HepG2 (cell line): ENCODE data around the gene PPP1R13B. TPM values are rescaled to one million over a fixed set of nuclear protein-coding genes. Genes with fewer than 3 reads are reported as not detected.

Source experiments
- ATAC-seq: fragments of 200-7000 bp; cut with Tn5 transposase; 3 replicates; pipeline ENCODE4 v1.9.1; 2020; ENCODE audit warnings: mild to moderate bottlenecking, moderate library complexity
- BruUV-seq: library from RNA; stranded (reverse); fragments of 400-500 nt; replicated peaks from 2 replicates; lab custom pipeline; 2021; lab: Mats Ljungman, UMichigan
- CTCF ChIA-PET: fragments of 300-600 bp; formaldehyde crosslinking; extraction: SDS; loops from one replicate; lab custom pipeline; 2021; ENCODE audit warnings: low total read pairs, inconsistent platforms, low intra/inter-chr PET ratio; lab: Yijun Ruan, JAX
- POLR2A ChIA-PET: fragments of 350-600 bp; sonication (Branson Sonifier 250); formaldehyde crosslinking; loops from one replicate; lab custom pipeline; 2020; ENCODE audit warnings: antibody characterized with exemption, inconsistent platforms; lab: Yijun Ruan, JAX
- DNase-seq: peaks from one replicate; pipeline ENCODE4 v3.0.0-alpha.2; 2015; ENCODE audit warnings: low spot score
- FAIRE-seq: peaks from 3 replicates; lab custom pipeline; 2011; peaks lifted over from hg19 to GRCh38; lab: Jason Lieb, UNC
- H2AFZ ChIP-seq: one replicate; pipeline ENCODE4 v1.6.1; 2011; ENCODE audit warnings: low read length, inconsistent platforms
- H3K27ac ChIP-seq: fragments of 300-600 bp; 3 replicates; pipeline ENCODE4 v1.8.0; 2011; ENCODE audit warnings: mixed run types, mild to moderate bottlenecking, mixed read lengths, low read length, inconsistent platforms; ENCODE audit not compliant: insufficient read depth; ENCODE audit errors: extremely low read length
- H3K27me3 ChIP-seq, 2 experiments: fragments of 200-600 bp in 1 of 2; 2 replicates in 1 of 2; 3 replicates in 1 of 2; pipeline versions ENCODE4 v1.6.0 to v1.8.0; 2011; ENCODE audit warnings: low read length in 2 of 2, mild to moderate bottlenecking in 2 of 2, moderate library complexity in 2 of 2, inconsistent platforms in 1 of 2; ENCODE audit not compliant: insufficient read depth in 2 of 2, control insufficient read depth in 1 of 2
- H3K36me3 ChIP-seq, 2 experiments: fragments of 200-600 bp in 1 of 2; replicated peaks in 1 of 2; 2 replicates in 1 of 2; 3 replicates in 1 of 2; pipeline versions ENCODE4 v1.5.1 to v1.8.0; 2011; ENCODE audit warnings: low read length in 2 of 2, inconsistent platforms in 1 of 2; ENCODE audit not compliant: insufficient read depth in 2 of 2, control insufficient read depth in 1 of 2
- H3K4me1 ChIP-seq: 2 replicates; pipeline ENCODE4 v1.5.1; 2012; ENCODE audit warnings: low read length, inconsistent platforms; ENCODE audit not compliant: insufficient read depth
- H3K4me2 ChIP-seq: 2 replicates; pipeline ENCODE4 v1.6.0; 2011; ENCODE audit warnings: low read depth, low read length, inconsistent platforms
- H3K4me3 ChIP-seq, 3 experiments: fragments of 200-600 bp in 1 of 3; sonication (generic), shearing (Covaris generic) in 1 of 3; replicated peaks in 1 of 3; 2 replicates each; pipeline ENCODE4 v1.5.1; 2011 to 2016; ENCODE audit warnings: low read length in 3 of 3, inconsistent platforms in 2 of 3, low read depth in 2 of 3, mild to moderate bottlenecking in 2 of 3, control low read depth in 1 of 3, mixed read lengths in 1 of 3; ENCODE audit not compliant: insufficient read depth in 1 of 3
- H3K79me2 ChIP-seq: one replicate; pipeline ENCODE4 v1.6.1; 2011; ENCODE audit warnings: low read length, inconsistent platforms; ENCODE audit not compliant: insufficient read depth
- H3K9ac ChIP-seq: 2 replicates; pipeline ENCODE4 v1.6.0; 2011; ENCODE audit warnings: mild to moderate bottlenecking, low read depth, low read length, inconsistent platforms; ENCODE audit not compliant: insufficient read depth
- H3K9me3 ChIP-seq: 2 replicates; pipeline ENCODE4 v1.5.1; 2012; ENCODE audit warnings: mild to moderate bottlenecking, low read length
- H4K20me1 ChIP-seq: 2 replicates; pipeline ENCODE4 v1.6.0; 2011; ENCODE audit warnings: inconsistent platforms, mild to moderate bottlenecking, low read length, moderate library complexity; ENCODE audit not compliant: insufficient read depth
- AKAP8 ChIP-seq: sonication (generic); formaldehyde crosslinking; IDR thresholded peaks from 2 replicates; pipeline ENCODE4 v1.5.1; 2020; ENCODE audit warnings: mild to moderate bottlenecking, missing genetic modification reagents
- ARNTL ChIP-seq: sonication (generic); formaldehyde crosslinking; IDR thresholded peaks from 2 replicates; pipeline ENCODE4 v1.4.0; 2020; ENCODE audit warnings: mild to moderate bottlenecking, missing genetic modification reagents
- CEBPG ChIP-seq: IDR thresholded peaks from 2 replicates; pipeline ENCODE4 v1.6.1; 2016
- ELF4 ChIP-seq: sonication (generic); formaldehyde crosslinking; IDR thresholded peaks from 2 replicates; pipeline ENCODE4 v1.5.0; 2020; ENCODE audit warnings: missing genetic modification reagents, mild to moderate bottlenecking, moderate library complexity, borderline replicate concordance
- GABPA ChIP-seq, 2 experiments: IDR thresholded peaks; 2 replicates each; pipeline ENCODE4 v1.6.1; 2011 to 2016; ENCODE audit warnings: low read depth in 2 of 2, low read length in 1 of 2, missing biosample characterization in 1 of 2, missing genetic modification characterization in 1 of 2
- HDAC2 ChIP-seq: sonication (generic); formaldehyde crosslinking; IDR thresholded peaks from 2 replicates; pipeline ENCODE4 v1.4.0; 2020; ENCODE audit warnings: missing genetic modification reagents
- NCOA2 ChIP-seq: sonication (generic); formaldehyde crosslinking; IDR thresholded peaks from 2 replicates; pipeline ENCODE4 v1.8.0; 2022; ENCODE audit warnings: inconsistent platforms
- NCOR1 ChIP-seq: fragments of 200-600 bp; sonication (generic); IDR thresholded peaks from 2 replicates; pipeline ENCODE4 v1.7.0; 2017; ENCODE audit warnings: antibody characterized with exemption, low read length, borderline replicate concordance
- PITX1 ChIP-seq: sonication (generic); formaldehyde crosslinking; IDR thresholded peaks from 2 replicates; pipeline ENCODE4 v1.5.1; 2020; ENCODE audit warnings: mild to moderate bottlenecking, missing genetic modification reagents
- PPARG ChIP-seq: conservative IDR thresholded peaks from 2 replicates; pipeline ENCODE4 v1.6.1; 2016; ENCODE audit warnings: missing biosample characterization, missing genetic modification reagents
- SOX6 ChIP-seq, 2 experiments: fragments of 450-650 bp in 1 of 2; sonication (generic) in 1 of 2; formaldehyde crosslinking in 1 of 2; IDR thresholded peaks; 2 replicates each; pipeline versions ENCODE4 v1.4.0 to v1.6.1; 2017 to 2020; ENCODE audit warnings: antibody characterized with exemption in 1 of 2, mild to moderate bottlenecking in 1 of 2, missing genetic modification reagents in 1 of 2
- U2AF2 ChIP-seq: fragments of 200-400 bp; formaldehyde crosslinking; IDR thresholded peaks from 2 replicates; pipeline ENCODE4 v1.6.1; 2017; ENCODE audit warnings: low read depth, mild to moderate bottlenecking, low read length
- ZFP1 ChIP-seq: IDR thresholded peaks from 2 replicates; pipeline ENCODE4 v1.6.1; 2016
- ZKSCAN5 ChIP-seq: sonication (generic); formaldehyde crosslinking; IDR thresholded peaks from 2 replicates; pipeline ENCODE4 v1.5.1; 2020; ENCODE audit warnings: mild to moderate bottlenecking, missing genetic modification reagents
- ZMAT3 ChIP-seq: sonication (generic); formaldehyde crosslinking; conservative IDR thresholded peaks from 2 replicates; pipeline ENCODE4 v1.7.0; 2021; ENCODE audit warnings: missing genetic modification reagents
- ZMYM3 ChIP-seq: sonication (generic); formaldehyde crosslinking; IDR thresholded peaks from 2 replicates; pipeline ENCODE4 v1.5.1; 2020; ENCODE audit warnings: mild to moderate bottlenecking, missing genetic modification reagents
- ZNF17 ChIP-seq: sonication (generic); formaldehyde crosslinking; IDR thresholded peaks from 2 replicates; pipeline ENCODE4 v1.5.0; 2020; ENCODE audit warnings: mild to moderate bottlenecking, missing genetic modification reagents
- ZNF547 ChIP-seq: sonication (generic); formaldehyde crosslinking; IDR thresholded peaks from 2 replicates; pipeline ENCODE4 v1.5.1; 2020; ENCODE audit warnings: mild to moderate bottlenecking, missing genetic modification reagents
- ZNF589 ChIP-seq: sonication (generic); formaldehyde crosslinking; conservative IDR thresholded peaks from 2 replicates; pipeline ENCODE4 v1.8.0; 2022; ENCODE audit warnings: mild to moderate bottlenecking, moderate library complexity, missing genetic modification reagents
- ZNF672 ChIP-seq: sonication (generic); formaldehyde crosslinking; IDR thresholded peaks from 2 replicates; pipeline ENCODE4 v1.8.1; 2022; ENCODE audit warnings: missing genetic modification reagents
- ZNF777 ChIP-seq: sonication (generic); formaldehyde crosslinking; IDR thresholded peaks from 2 replicates; pipeline ENCODE4 v1.4.0; 2020; ENCODE audit warnings: missing genetic modification reagents
- WGBS: methylation state at CpG from one replicate; pipeline ENCODE4 v1.1.6; 2017; ENCODE audit warnings: low lambda C conversion rate; 5-methylcytosine and 5-hydroxymethylcytosine counted together
- in situ Hi-C: cut with HindIII; loops from 2 replicates; pipeline ENCODE4 v1.10.0; 2017; ENCODE audit warnings: low pct_unique_long_range_greater_than_20kb; ENCODE audit not compliant: extremely low pct_ligation_motif_present
- intact Hi-C: fragments of 100-400 bp; cut with micrococcal nuclease; formaldehyde crosslinking; loops from one replicate; pipeline ENCODE4 v1.10.0; 2022; ENCODE audit not compliant: unreplicated experiment
- polyA plus RNA-seq, 8 experiments: library from polyadenylated mRNA; depleted of rRNA in 3 of 8; stranded (reverse) in 7 of 8; unstranded in 1 of 8; fragments of >200 nt; fragmentation: Illumina TruSeq in 4 of 8; extraction: Trizol in 4 of 8; gene quantifications; 2 replicates each; pipeline versions ENCODE4 v1.2.1 to v1.2.3, GENCODE V29; 2011 to 2016; ENCODE audit warnings: low read depth in 4 of 8, missing spikeins in 1 of 8, mixed read lengths in 1 of 8; ENCODE audit not compliant: insufficient read depth in 1 of 8
- total RNA-seq, 5 experiments: library from RNA; depleted of rRNA; stranded (reverse); fragments of >200 nt; fragmentation: Illumina TruSeq; extraction: Trizol; gene quantifications; 2 replicates each; pipeline ENCODE4 v1.2.3, GENCODE V29; 2016; ENCODE audit warnings: low read depth in 1 of 5

The PPP1R13B gene
- total and polyA plus RNA-seq, 2 of the 13 experiments (the other 11 are each of a cell fraction or from before 2014, with no cell fraction given): 4.6 to 9.4 TPM

DNA sequence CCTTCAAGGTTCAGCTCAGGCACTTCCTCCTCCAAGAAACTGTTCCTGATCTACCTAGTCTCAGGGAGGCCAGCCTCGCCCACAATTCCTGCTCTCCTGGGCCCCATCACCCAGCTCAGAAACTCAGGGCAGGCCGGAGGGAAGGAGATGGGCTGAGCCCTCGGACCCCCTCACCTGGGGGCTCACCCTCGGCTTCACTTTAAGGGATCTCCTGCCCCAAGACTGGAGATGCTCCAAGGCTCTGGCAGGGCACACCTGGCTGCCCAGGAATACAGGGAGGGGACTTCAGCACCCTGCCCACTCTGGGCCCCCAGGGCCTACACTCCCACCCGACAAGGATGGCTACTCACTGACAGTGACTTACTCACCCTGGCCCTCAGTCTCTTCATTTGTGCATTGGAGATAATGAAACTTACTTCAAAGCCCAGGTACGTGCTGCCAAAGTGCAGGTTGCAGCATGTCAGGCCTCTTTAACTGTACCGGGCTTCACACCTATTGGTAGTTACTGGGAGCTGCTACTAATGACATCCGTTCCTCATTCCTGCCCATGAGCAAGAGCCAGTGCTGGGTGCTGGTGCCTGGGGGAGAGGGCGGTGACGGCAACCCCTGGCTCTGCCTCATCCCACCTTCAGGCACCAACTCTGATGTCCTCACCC lies 21.0 kb upstream of the PPP1R13B start:
- WGBS: 77% methylated on average over 8 of the region's 10 CpGs
- FAIRE-seq (no peak), DNase-seq (no peak)
- H4K20me1 ChIP-seq: no peaks in the 10 kb centered on the region
- in situ Hi-C loops: no loop called here
- H2AFZ ChIP-seq: no peak overlapping the region
- BruUV-seq: no TSS peak
- ChIA-PET CTCF (no interaction called here), POLR2A (interaction anchor here (1.0 to 6.2 kb wide), 4 partner anchors 11 to 14 kb away, joined by 3 to 84 read pairs (median 4); no protein-coding TSS in a partner anchor)
- peak overlapping the region; percentile 52; the same call in 1 of the 2 replicates for H3K9ac ChIP-seq
- no peak overlapping the region for H3K4me3 ChIP-seq
- TF ChIP-seq ZFP1 (no peak), ARNTL (CRISPR knock-in tag) (no peak), HDAC2 (CRISPR knock-in tag) (no peak), ZNF17 (no peak)
- TF ChIP-seq, all 625 proteins: peak for 0
- H3K36me3 ChIP-seq: no peaks in the 10 kb centered on the region; a peak in 1 of 5 replicates
- H3K79me2 ChIP-seq: no peaks in the 10 kb centered on the region
- no peaks in the 10 kb centered on the region for H3K27me3 ChIP-seq
- H3K9me3 ChIP-seq: no peaks in the 10 kb centered on the region
- intact Hi-C loops: no loop called here
- no peak overlapping the region for H3K27ac ChIP-seq
- no peak; the same call in 1 of the 3 replicates for ATAC-seq
- peaks cover 69% of the 10 kb centered on the region for H3K4me1 ChIP-seq
- H3K4me2 ChIP-seq: peak overlapping the region; percentile 52; the same call in 1 of the 2 replicates

GRCh38 chr14:103867523-103867953 lies 20.2 kb upstream of the PPP1R13B start:
- no CpG with 5 or more reads among the region's 10 CpGs for WGBS
- Histone ChIP-seq H4K20me1 (no peaks in the 10 kb centered on the region), H3K9me3 (no peaks in the 10 kb centered on the region), H3K79me2 (no peaks in the 10 kb centered on the region), H3K4me3 (peak overlapping the region in 1 of 3 experiments; percentile 31; a peak in 2 of 6 replicates), H3K4me1 (peaks cover 75% of the 10 kb centered on the region), H3K36me3 (no peaks in the 10 kb centered on the region), H2AFZ (no peak overlapping the region), H3K27ac (no peak overlapping the region), H3K4me2 (peak overlapping the region; percentile 52), H3K9ac (peak overlapping the region; percentile 52), H3K27me3 (no peaks in the 10 kb centered on the region)
- ATAC-seq: peak; percentile 57
- in situ Hi-C loops: no loop called here
- FAIRE-seq: no peak
- POLR2A ChIA-PET: interaction anchor here (1.0 to 6.2 kb wide), 4 partner anchors 12 to 21 kb away, joined by 3 to 84 read pairs (median 6); no protein-coding TSS in a partner anchor
- no TSS peak for BruUV-seq
- CTCF ChIA-PET: no interaction called here
- intact Hi-C loops: no loop called here
- DNase-seq: no peak
- no peak for TF ChIP-seq ZMAT3 (CRISPR knock-in tag)
- TF ChIP-seq SOX6 (IDR thresholded peaks at IDR 0.05): no peak
- 0 out of 2 replicates have a peak, but pooled peaks have one; percentile 15 for TF ChIP-seq SOX6 (CRISPR knock-in tag; IDR thresholded peaks at IDR 0.05)
- 0 out of 2 replicates have a peak, but pooled peaks have one; percentile 23 for TF ChIP-seq ZNF547
- peak; percentile 33; the same call in 1 of the 2 replicates for TF ChIP-seq NCOA2
- no peak for TF ChIP-seq ZKSCAN5
- TF ChIP-seq AKAP8 (CRISPR knock-in tag): 0 out of 2 replicates have a peak, but pooled peaks have one; percentile 63
- TF ChIP-seq NCOR1: no peak
- TF ChIP-seq PPARG (CRISPR knock-in tag): no peak
- no peak for TF ChIP-seq GABPA (IDR thresholded peaks at IDR 0.05; ENCODE audit: low read depth, low read length)
- TF ChIP-seq GABPA (CRISPR knock-in tag; IDR thresholded peaks at IDR 0.05; ENCODE audit: low read depth): no peak
- no peak for TF ChIP-seq ZNF777 (CRISPR knock-in tag)
- TF ChIP-seq ZNF589 (CRISPR knock-in tag): no peak
- TF ChIP-seq PITX1 (CRISPR knock-in tag): no peak
- TF ChIP-seq ZMYM3 (CRISPR knock-in tag): 0 out of 2 replicates have a peak, but pooled peaks have one; percentile 46
- no peak for TF ChIP-seq ELF4 (CRISPR knock-in tag)
- no peak for TF ChIP-seq ZNF672 (CRISPR knock-in tag)
- TF ChIP-seq CEBPG (CRISPR knock-in tag): no peak
- no peak for TF ChIP-seq U2AF2
